Measurements from ENCODE around the gene CRB2. TPM values are rescaled to one million over a fixed set of nuclear protein-coding genes. Genes with fewer than 3 reads are reported as not detected.

CRB2 gene
- total and polyA plus RNA-seq, 2 donors (not counting 1 experiment from before 2014, with no cell fraction given) = not detected

- H3K36me3 ChIP-seq (ENCODE audit: control insufficient read depth, insufficient read depth, low read length) = no peaks in the 10 kb centered on the region
- no peaks in the 10 kb centered on the region for H3K9me3 ChIP-seq (ENCODE audit: control insufficient read depth, insufficient read depth, low read depth, low read length)
- no peaks in the 10 kb centered on the region for H3K79me2 ChIP-seq (ENCODE audit: control insufficient read depth, insufficient read depth, low read length)
- TF ChIP-seq, protein P1, sequence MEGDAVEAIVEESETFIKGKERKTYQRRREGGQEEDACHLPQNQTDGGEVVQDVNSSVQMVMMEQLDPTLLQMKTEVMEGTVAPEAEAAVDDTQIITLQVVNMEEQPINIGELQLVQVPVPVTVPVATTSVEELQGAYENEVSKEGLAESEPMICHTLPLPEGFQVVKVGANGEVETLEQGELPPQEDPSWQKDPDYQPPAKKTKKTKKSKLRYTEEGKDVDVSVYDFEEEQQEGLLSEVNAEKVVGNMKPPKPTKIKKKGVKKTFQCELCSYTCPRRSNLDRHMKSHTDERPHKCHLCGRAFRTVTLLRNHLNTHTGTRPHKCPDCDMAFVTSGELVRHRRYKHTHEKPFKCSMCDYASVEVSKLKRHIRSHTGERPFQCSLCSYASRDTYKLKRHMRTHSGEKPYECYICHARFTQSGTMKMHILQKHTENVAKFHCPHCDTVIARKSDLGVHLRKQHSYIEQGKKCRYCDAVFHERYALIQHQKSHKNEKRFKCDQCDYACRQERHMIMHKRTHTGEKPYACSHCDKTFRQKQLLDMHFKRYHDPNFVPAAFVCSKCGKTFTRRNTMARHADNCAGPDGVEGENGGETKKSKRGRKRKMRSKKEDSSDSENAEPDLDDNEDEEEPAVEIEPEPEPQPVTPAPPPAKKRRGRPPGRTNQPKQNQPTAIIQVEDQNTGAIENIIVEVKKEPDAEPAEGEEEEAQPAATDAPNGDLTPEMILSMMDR (conservative IDR thresholded peaks at IDR 0.05 in 1 of 2, IDR thresholded peaks at IDR 0.05 in 1 of 2; ENCODE audit: low read depth in 1 of 2, low read length in 2 of 2) = no peak
- TF ChIP-seq EZH2 (IDR thresholded peaks at IDR 0.05; ENCODE audit: low read length, missing control alignments) = no peak
- no peak overlapping the region for H3K4me2 ChIP-seq (ENCODE audit: extremely low read depth, insufficient read depth, low read length)
- H4K20me1 ChIP-seq (ENCODE audit: control insufficient read depth, extremely low read depth, insufficient read depth, low read length) = no peaks in the 10 kb centered on the region
- H3K9ac ChIP-seq (ENCODE audit: insufficient read depth, low read length) = no peak overlapping the region
- no peaks in the 10 kb centered on the region for H3K27me3 ChIP-seq (ENCODE audit: control insufficient read depth, insufficient read depth, low read length)
- H2AFZ ChIP-seq (ENCODE audit: low read length) = no peak overlapping the region
- H3K27ac ChIP-seq (ENCODE audit: insufficient read depth, low read length) = no peak overlapping the region
- DNase-seq (ENCODE audit: low read depth in 2 of 2) = no peak
- H3K4me1 ChIP-seq (ENCODE audit: control insufficient read depth, extremely low read depth, insufficient read depth, low read length) = no peaks in the 10 kb centered on the region
- H3K4me3 ChIP-seq (replicated peaks in 1 of 4; ENCODE audit: control extremely low read depth in 1 of 4, insufficient read depth in 1 of 4, low read depth in 3 of 4, low read length in 4 of 4) = no peak overlapping the region
These were observed 55.6 kb downstream of the CRB2 start for GRCh38 chr9:123411636-123412035.

DNA sequence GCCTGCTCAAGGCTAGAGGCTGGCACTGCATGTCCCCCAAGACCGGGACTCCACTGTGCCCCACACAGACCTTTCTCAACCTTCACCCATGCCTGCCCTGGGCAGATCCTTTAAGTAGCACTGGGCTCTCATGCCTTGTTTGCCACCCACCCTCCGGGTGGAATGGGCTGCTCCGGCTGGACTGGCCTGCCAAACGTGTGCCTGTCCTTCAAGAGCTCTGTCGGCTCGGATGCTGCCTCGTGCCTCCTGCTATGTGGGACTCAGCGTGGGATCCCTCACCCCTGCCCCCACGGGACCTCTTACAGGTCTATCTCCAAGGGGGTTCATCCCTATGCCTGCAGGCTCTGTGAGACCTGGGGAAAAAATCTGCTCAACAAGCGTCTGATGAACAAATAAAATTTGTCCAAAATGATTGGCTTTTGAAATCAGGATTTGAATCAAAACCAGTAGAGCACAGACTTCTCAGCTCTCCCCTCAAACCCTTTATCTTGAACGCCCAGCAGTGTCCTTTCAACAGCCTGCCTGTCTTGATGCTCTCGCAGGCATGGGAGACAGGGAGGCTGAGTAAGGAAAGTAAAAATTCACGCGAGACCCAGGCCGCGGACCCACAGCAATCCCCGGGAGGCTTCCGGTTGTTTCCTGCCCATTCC is 56.3 kb downstream of the CRB2 start:
- no peak overlapping the region for H3K4me3 ChIP-seq (replicated peaks in 1 of 4; ENCODE audit: control extremely low read depth in 1 of 4, insufficient read depth in 1 of 4, low read depth in 3 of 4, low read length in 4 of 4)
- H2AFZ ChIP-seq (ENCODE audit: low read length) = no peak overlapping the region
- H3K4me1 ChIP-seq (ENCODE audit: control insufficient read depth, extremely low read depth, insufficient read depth, low read length) = no peaks in the 10 kb centered on the region
- no peak overlapping the region for H3K4me2 ChIP-seq (ENCODE audit: extremely low read depth, insufficient read depth, low read length)
- H4K20me1 ChIP-seq (ENCODE audit: control insufficient read depth, extremely low read depth, insufficient read depth, low read length) = no peaks in the 10 kb centered on the region
- TF ChIP-seq EZH2 (IDR thresholded peaks at IDR 0.05; ENCODE audit: low read length, missing control alignments) = no peak
- no peaks in the 10 kb centered on the region for H3K36me3 ChIP-seq (ENCODE audit: control insufficient read depth, insufficient read depth, low read length)
- no peak overlapping the region for H3K27ac ChIP-seq (ENCODE audit: insufficient read depth, low read length)
- H3K79me2 ChIP-seq (ENCODE audit: control insufficient read depth, insufficient read depth, low read length) = no peaks in the 10 kb centered on the region
- no peak overlapping the region for H3K9ac ChIP-seq (ENCODE audit: insufficient read depth, low read length)
- no peaks in the 10 kb centered on the region for H3K27me3 ChIP-seq (ENCODE audit: control insufficient read depth, insufficient read depth, low read length)
- no peaks in the 10 kb centered on the region for H3K9me3 ChIP-seq (ENCODE audit: control insufficient read depth, insufficient read depth, low read depth, low read length)
- DNase-seq (ENCODE audit: low read depth in 2 of 2) = no peak

DNA sequence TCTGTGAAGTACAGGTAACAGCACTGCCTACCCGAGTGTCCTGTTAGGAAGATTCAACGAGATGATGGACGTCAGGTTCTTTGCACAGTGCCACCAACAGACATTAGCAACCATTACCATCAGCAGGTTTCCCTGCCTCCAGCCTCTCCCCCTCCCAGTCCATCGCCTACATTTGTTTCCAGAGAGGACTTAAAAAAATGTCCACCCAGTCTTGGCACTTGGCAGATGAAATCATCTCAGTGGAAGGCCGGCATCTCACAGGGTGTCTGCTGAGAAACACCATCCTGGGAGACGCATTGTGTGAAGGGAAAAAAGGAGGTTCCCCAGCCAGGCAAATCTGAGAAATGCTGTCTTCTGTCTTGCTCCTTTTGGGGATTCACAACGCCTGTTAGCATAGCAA is 58.2 kb downstream of the CRB2 start:
- Histone ChIP-seq H3K9me3 (ENCODE audit: control insufficient read depth, insufficient read depth, low read depth, low read length) (no peaks in the 10 kb centered on the region), H3K4me3 (replicated peaks in 1 of 4; ENCODE audit: control extremely low read depth in 1 of 4, insufficient read depth in 1 of 4, low read depth in 3 of 4, low read length in 4 of 4) (no peak overlapping the region), H3K27me3 (ENCODE audit: control insufficient read depth, insufficient read depth, low read length) (no peaks in the 10 kb centered on the region), H3K79me2 (ENCODE audit: control insufficient read depth, insufficient read depth, low read length) (no peaks in the 10 kb centered on the region), H2AFZ (ENCODE audit: low read length) (no peak overlapping the region), H4K20me1 (ENCODE audit: control insufficient read depth, extremely low read depth, insufficient read depth, low read length) (no peaks in the 10 kb centered on the region), H3K36me3 (ENCODE audit: control insufficient read depth, insufficient read depth, low read length) (no peaks in the 10 kb centered on the region), H3K9ac (ENCODE audit: insufficient read depth, low read length) (no peak overlapping the region), H3K4me1 (ENCODE audit: control insufficient read depth, extremely low read depth, insufficient read depth, low read length) (no peaks in the 10 kb centered on the region), H3K27ac (ENCODE audit: insufficient read depth, low read length) (no peak overlapping the region), H3K4me2 (ENCODE audit: extremely low read depth, insufficient read depth, low read length) (no peak overlapping the region)
- no peak for DNase-seq (ENCODE audit: low read depth in 2 of 2)
- TF ChIP-seq EZH2 (IDR thresholded peaks at IDR 0.05; ENCODE audit: low read length, missing control alignments) = no peak
- TF ChIP-seq, protein P1 (conservative IDR thresholded peaks at IDR 0.05 in 1 of 2, IDR thresholded peaks at IDR 0.05 in 1 of 2; ENCODE audit: low read depth in 1 of 2, low read length in 2 of 2) = no peak

All from fibroblast of lung (primary cell).